GM12878 (cell line): ENCODE data around the gene SNX15. TPM values are rescaled to one million over a fixed set of nuclear protein-coding genes. Genes with fewer than 3 reads are reported as not detected.
"Not testable (repeated sequence)": the region's sequence is repeated elsewhere in the genome, so short reads cannot be mapped to it uniquely, and the experiment has no call there.

ENCODE experiments used
- ATAC-seq: fragments of 200-7000 bp; cut with Tn5 transposase; 3 replicates; pipeline ENCODE4 v1.9.1; 2020; ENCODE audit warnings: mild to moderate bottlenecking, moderate library complexity
- BruUV-seq: library from RNA; stranded (reverse); fragments of 400-500 nt; replicated peaks from 2 replicates; lab custom pipeline; 2021; lab: Mats Ljungman, UMichigan
- CTCF ChIA-PET: fragments of 300-600 bp; sonication (Branson Sonifier 250); formaldehyde crosslinking; extraction: SDS; loops from one replicate; lab custom pipeline; 2021; ENCODE audit warnings: inconsistent platforms; lab: Yijun Ruan, JAX
- POLR2A ChIA-PET: fragments of 350-600 bp; formaldehyde crosslinking; extraction: SDS; loops from one replicate; lab custom pipeline; 2021; ENCODE audit warnings: inconsistent platforms; lab: Charles Lee
- RAD21 ChIA-PET: fragments of 300-600 bp; sonication (Branson Sonifier 250); formaldehyde crosslinking; loops from one replicate; lab custom pipeline; 2023; ENCODE audit warnings: antibody characterized with exemption; ENCODE audit not compliant: unreplicated experiment; lab: Charles Lee
- SMC1A ChIA-PET: fragments of 300-600 bp; sonication (Branson Sonifier 250); formaldehyde crosslinking; loops from one replicate; lab custom pipeline; 2023; ENCODE audit not compliant: unreplicated experiment, uncharacterized antibody; lab: Charles Lee
- DNase-seq: peaks from one replicate; pipeline ENCODE4 v3.0.0-alpha.2; 2011; ENCODE audit warnings: low read depth, low spot score
- FAIRE-seq: peaks from 3 replicates; lab custom pipeline; 2011; peaks lifted over from hg19 to GRCh38; lab: Jason Lieb, UNC
- H2AFZ ChIP-seq: 2 replicates; pipeline ENCODE4 v1.6.0; 2011; ENCODE audit warnings: low read depth, low read length, control low read depth; ENCODE audit not compliant: control insufficient read depth
- H3K27ac ChIP-seq: 2 replicates; pipeline ENCODE4 v1.5.1; 2011; ENCODE audit warnings: control low read depth; ENCODE audit not compliant: control insufficient read depth, insufficient read depth
- H3K27me3 ChIP-seq, 2 experiments: replicated peaks in 1 of 2; 2 replicates each; pipeline versions ENCODE4 v1.6.0 to v1.6.1; 2011; ENCODE audit warnings: low read length in 1 of 2; ENCODE audit not compliant: control insufficient read depth in 2 of 2, insufficient read depth in 2 of 2
- H3K36me3 ChIP-seq, 2 experiments: 2 replicates each; pipeline ENCODE4 v1.5.1; 2011; ENCODE audit warnings: low read length in 1 of 2; ENCODE audit not compliant: control insufficient read depth in 2 of 2, insufficient read depth in 2 of 2
- H3K4me1 ChIP-seq: 2 replicates; pipeline ENCODE4 v1.6.1; 2011; ENCODE audit warnings: mild to moderate bottlenecking, low read length, moderate library complexity, mixed read lengths; ENCODE audit not compliant: control insufficient read depth, insufficient read depth
- H3K4me2 ChIP-seq: 2 replicates; pipeline ENCODE4 v1.6.0; 2011; ENCODE audit warnings: control low read depth; ENCODE audit not compliant: control insufficient read depth, insufficient read depth
- H3K4me3 ChIP-seq: fragments of 200-600 bp; sonication (generic); 2 replicates; pipeline ENCODE4 v1.5.1; 2016
- H3K79me2 ChIP-seq: 2 replicates; pipeline ENCODE4 v1.6.0; 2011; ENCODE audit warnings: low read length; ENCODE audit not compliant: control insufficient read depth, insufficient read depth
- H3K9ac ChIP-seq: 2 replicates; pipeline ENCODE4 v1.8.0; 2011; ENCODE audit warnings: low read length, control low read depth, mixed read lengths; ENCODE audit not compliant: control insufficient read depth, insufficient read depth
- H3K9me3 ChIP-seq: replicated peaks from 3 replicates; pipeline ENCODE4 v1.5.1; 2011; ENCODE audit warnings: mild to moderate bottlenecking, low read length; ENCODE audit not compliant: control insufficient read depth, insufficient read depth
- H4K20me1 ChIP-seq: 2 replicates; pipeline ENCODE4 v1.6.0; 2011; ENCODE audit not compliant: control insufficient read depth, insufficient read depth
- RAD21 ChIP-seq: IDR thresholded peaks from 2 replicates; pipeline ENCODE4 v1.6.1; 2011; ENCODE audit warnings: mild to moderate bottlenecking, low read depth, low read length, moderate library complexity; ENCODE audit not compliant: insufficient read depth
- TCF3 ChIP-seq: IDR thresholded peaks from 2 replicates; pipeline ENCODE4 v1.6.1; 2012; ENCODE audit warnings: low read depth, mild to moderate bottlenecking, low read length, borderline replicate concordance; ENCODE audit not compliant: insufficient read depth
- WGBS: methylation state at CpG from one replicate; pipeline ENCODE4 v1.1.6; 2016; ENCODE audit warnings: low lambda C conversion rate; ENCODE audit not compliant: insufficient replicate concordance, insufficient coverage; ENCODE audit errors: missing lambda C conversion rate; 5-methylcytosine and 5-hydroxymethylcytosine counted together
- in situ Hi-C: fragments of 300-500 bp; cut with MboI; formaldehyde crosslinking; loops from 9 replicates; pipeline ENCODE4 v1.14.3; 2018; ENCODE audit warnings: mixed read lengths
- intact Hi-C: fragments of 100-400 bp; cut with micrococcal nuclease; formaldehyde crosslinking; loops from one replicate; pipeline ENCODE4 v1.14.2; 2022; ENCODE audit not compliant: unreplicated experiment
- polyA plus RNA-seq, 11 experiments: library from polyadenylated mRNA; depleted of rRNA in 4 of 11; unstranded in 6 of 11; stranded (reverse) in 5 of 11; fragments of >200 nt; fragmentation: Nextera tagmentation in 4 of 11; fragmentation: Illumina TruSeq in 1 of 11; extraction: Ambion mirVana in 4 of 11; extraction: Trizol in 1 of 11; gene quantifications; 1 replicate in 1 of 11; 2 replicates in 10 of 11; pipeline versions ENCODE4 v1.2.1 to v1.2.3, GENCODE V29; 2011 to 2016; ENCODE audit warnings: inconsistent platforms in 2 of 11, missing spikeins in 2 of 11, low read depth in 1 of 11
- total RNA-seq, 4 experiments: library from RNA; depleted of rRNA in 3 of 4; stranded (reverse); fragments of >200 nt in 3 of 4; fragmentation: Illumina TruSeq in 1 of 4; extraction: Trizol in 1 of 4; gene quantifications; 2 replicates each; pipeline versions ENCODE4 v1.2.1 to v1.2.3, GENCODE V29; 2013 to 2021
- TF ChIP-seq, protein P1 (sequence below), 3 experiments: IDR thresholded peaks in 2 of 3; conservative IDR thresholded peaks in 1 of 3; 2 replicates each; pipeline ENCODE4 v1.5.1; 2011; ENCODE audit warnings: low read depth in 3 of 3, low read length in 3 of 3, mild to moderate bottlenecking in 3 of 3, control low read depth in 2 of 3, moderate library complexity in 2 of 3, inconsistent platforms in 1 of 3, mixed read lengths in 1 of 3; ENCODE audit not compliant: control insufficient read depth in 2 of 3, insufficient read depth in 1 of 3; ENCODE audit errors: extremely low read depth in 1 of 3
- TF ChIP-seq, protein P2 (sequence below): fragments of 450-650 bp; conservative IDR thresholded peaks from 2 replicates; pipeline ENCODE4 v1.6.1; 2017; ENCODE audit warnings: mild to moderate bottlenecking, moderate library complexity

Gene SNX15
- total and polyA plus RNA-seq, 10 of the 15 experiments (the other 5 are each of a cell fraction or from before 2014, with no cell fraction given) = 2.4 to 24.0 (median 16.1) TPM

DNA sequence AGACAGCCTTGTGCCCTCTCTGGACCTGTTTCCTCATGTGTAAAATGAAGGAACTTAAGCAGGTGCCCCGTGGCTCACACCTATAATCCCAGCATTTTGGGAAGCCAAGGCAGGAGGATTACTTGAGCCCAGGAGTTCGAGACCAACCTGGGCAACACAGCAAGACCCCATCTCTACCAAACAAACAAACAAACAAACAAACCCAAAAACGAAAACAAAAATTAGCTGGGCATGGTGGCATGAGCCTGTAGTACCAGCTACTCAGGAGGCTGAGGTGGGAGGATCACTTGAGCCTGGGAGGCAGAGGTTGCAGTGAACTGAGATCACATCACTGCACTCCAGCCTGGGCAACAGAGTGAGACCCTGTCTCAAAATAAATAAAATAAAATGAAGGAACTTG, 23.3 kb upstream of the SNX15 start:
- FAIRE-seq, in situ Hi-C loops: not testable (repeated sequence)

DNA sequence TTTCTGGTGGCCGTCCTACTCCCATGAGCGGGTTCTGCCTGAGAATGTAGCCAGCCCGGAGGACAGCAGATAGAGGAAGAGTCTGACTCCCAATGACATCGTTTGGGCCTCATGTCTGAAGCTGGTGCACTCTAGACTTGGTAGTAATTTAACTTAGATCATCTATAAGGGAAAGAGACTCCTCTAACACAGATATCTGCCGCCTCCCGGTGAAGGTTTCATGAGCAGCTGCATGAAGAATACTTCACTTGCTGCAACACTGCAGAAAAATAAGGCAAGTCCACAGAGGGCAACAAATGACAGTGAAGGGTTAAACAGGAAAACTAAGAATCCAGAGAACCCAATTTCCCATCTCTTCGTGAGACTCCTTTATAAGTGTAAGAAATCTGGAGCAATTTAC, 19.2 kb upstream of the SNX15 start:
- Histone ChIP-seq H3K9ac (no peak overlapping the region), H3K4me1 (peaks cover 2% of the 10 kb centered on the region), H3K27ac (no peak overlapping the region), H3K27me3 (no peaks in the 10 kb centered on the region), H3K36me3 (no peaks in the 10 kb centered on the region), H3K4me2 (no peak overlapping the region), H3K9me3 (no peaks in the 10 kb centered on the region), H4K20me1 (no peaks in the 10 kb centered on the region), H3K79me2 (no peaks in the 10 kb centered on the region), H2AFZ (no peak overlapping the region), H3K4me3 (no peak overlapping the region)
- CTCF ChIA-PET = interaction anchor here (8.2 kb wide), 1 partner anchor 160 kb away, joined by 89 read pairs; the partner anchor contains the start of gene CDC42BPG
- 57% methylated on average over 7 of the region's 7 CpGs for WGBS
- SMC1A ChIA-PET = interaction anchor here (0.7 to 1.9 kb wide), 3 partner anchors 11 to 163 kb away, joined by 3 to 7 read pairs (median 6); partner anchors contain the start of genes BATF2 and CDC42BPG
- POLR2A ChIA-PET = interaction anchor here (0.6 to 1.1 kb wide), 3 partner anchors 50 to 247 kb away, joined by 3 to 5 read pairs (median 3); no protein-coding TSS in a partner anchor
- no peak for FAIRE-seq
- in situ Hi-C loops = no loop called here
- DNase-seq = no peak
- RAD21 ChIA-PET = interaction anchor here (0.8 to 1.2 kb wide), 3 partner anchors 11 to 160 kb away, joined by 3 to 5 read pairs (median 3); partner anchors contain the start of gene BATF2
- TF ChIP-seq TCF3 (no peak), RAD21 (0 out of 2 replicates have a peak, but pooled peaks have one; percentile 21)
- TF ChIP-seq, protein P1, sequence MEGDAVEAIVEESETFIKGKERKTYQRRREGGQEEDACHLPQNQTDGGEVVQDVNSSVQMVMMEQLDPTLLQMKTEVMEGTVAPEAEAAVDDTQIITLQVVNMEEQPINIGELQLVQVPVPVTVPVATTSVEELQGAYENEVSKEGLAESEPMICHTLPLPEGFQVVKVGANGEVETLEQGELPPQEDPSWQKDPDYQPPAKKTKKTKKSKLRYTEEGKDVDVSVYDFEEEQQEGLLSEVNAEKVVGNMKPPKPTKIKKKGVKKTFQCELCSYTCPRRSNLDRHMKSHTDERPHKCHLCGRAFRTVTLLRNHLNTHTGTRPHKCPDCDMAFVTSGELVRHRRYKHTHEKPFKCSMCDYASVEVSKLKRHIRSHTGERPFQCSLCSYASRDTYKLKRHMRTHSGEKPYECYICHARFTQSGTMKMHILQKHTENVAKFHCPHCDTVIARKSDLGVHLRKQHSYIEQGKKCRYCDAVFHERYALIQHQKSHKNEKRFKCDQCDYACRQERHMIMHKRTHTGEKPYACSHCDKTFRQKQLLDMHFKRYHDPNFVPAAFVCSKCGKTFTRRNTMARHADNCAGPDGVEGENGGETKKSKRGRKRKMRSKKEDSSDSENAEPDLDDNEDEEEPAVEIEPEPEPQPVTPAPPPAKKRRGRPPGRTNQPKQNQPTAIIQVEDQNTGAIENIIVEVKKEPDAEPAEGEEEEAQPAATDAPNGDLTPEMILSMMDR (IDR thresholded peaks at IDR 0.05 in 2 of 3, conservative IDR thresholded peaks at IDR 0.05 in 1 of 3; ENCODE audit: control insufficient read depth in 2 of 3, extremely low read depth in 1 of 3, insufficient read depth in 1 of 3, low read depth in 3 of 3, low read length in 3 of 3) = peak in 1 of 3 experiments; percentile 8; a peak in 1 of 6 replicates
- TF ChIP-seq, protein P2, sequence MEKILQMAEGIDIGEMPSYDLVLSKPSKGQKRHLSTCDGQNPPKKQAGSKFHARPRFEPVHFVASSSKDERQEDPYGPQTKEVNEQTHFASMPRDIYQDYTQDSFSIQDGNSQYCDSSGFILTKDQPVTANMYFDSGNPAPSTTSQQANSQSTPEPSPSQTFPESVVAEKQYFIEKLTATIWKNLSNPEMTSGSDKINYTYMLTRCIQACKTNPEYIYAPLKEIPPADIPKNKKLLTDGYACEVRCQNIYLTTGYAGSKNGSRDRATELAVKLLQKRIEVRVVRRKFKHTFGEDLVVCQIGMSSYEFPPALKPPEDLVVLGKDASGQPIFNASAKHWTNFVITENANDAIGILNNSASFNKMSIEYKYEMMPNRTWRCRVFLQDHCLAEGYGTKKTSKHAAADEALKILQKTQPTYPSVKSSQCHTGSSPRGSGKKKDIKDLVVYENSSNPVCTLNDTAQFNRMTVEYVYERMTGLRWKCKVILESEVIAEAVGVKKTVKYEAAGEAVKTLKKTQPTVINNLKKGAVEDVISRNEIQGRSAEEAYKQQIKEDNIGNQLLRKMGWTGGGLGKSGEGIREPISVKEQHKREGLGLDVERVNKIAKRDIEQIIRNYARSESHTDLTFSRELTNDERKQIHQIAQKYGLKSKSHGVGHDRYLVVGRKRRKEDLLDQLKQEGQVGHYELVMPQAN = no peak
- TF ChIP-seq, all 136 proteins: peak for 2
- ATAC-seq = no peak
- no TSS peak for BruUV-seq
- intact Hi-C loops = no loop called here

More for the DNA sequence above, 23.3 kb upstream of the SNX15 start:
- H3K9ac ChIP-seq, H3K4me3 ChIP-seq, H3K27ac ChIP-seq, H3K4me1 ChIP-seq, ATAC-seq, POLR2A ChIA-PET, H3K79me2 ChIP-seq, intact Hi-C loops, H3K36me3 ChIP-seq, H3K9me3 ChIP-seq, BruUV-seq, H2AFZ ChIP-seq, RAD21 ChIA-PET, H3K27me3 ChIP-seq, H3K4me2 ChIP-seq, H4K20me1 ChIP-seq, DNase-seq: not testable (repeated sequence)
- CTCF ChIA-PET = interaction anchor here (5.0 kb wide), 1 partner anchor 9 kb away, joined by 25 read pairs; the partner anchor contains the start of gene ARL2
- SMC1A ChIA-PET = interaction anchor here (1.9 kb wide), 1 partner anchor 9 kb away, joined by 6 read pairs; no protein-coding TSS in a partner anchor
- WGBS = 4% methylated on average over 3 of the region's 3 CpGs
